ENCODE results near the gene ANKRD22.
A peak's percentile ranks its signal among the peaks of the same experiment; 100 is the strongest.
"Not testable (repeated sequence)": the region's sequence is repeated elsewhere in the genome, so short reads cannot be mapped to it uniquely, and the experiment has no call there.

The ANKRD22 gene

DNA sequence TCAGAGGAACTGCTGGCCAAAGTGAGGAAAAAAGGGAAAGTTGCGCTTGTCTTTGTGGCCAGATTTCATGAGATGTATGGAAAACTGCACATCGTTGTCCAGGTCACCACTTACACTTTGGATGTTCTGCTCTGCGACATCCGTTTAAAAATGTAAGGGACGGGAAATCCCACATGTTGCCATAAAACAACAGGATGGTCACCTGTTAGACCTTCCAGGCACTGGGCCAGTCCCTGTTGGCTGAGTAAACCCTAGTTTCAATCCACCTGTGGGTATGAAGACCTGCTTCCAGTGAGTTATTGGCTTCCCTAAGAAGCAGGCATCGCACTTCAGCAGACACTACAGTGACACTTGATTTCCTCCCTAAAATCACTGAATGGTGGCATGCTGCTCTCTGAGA, 25.7 kb upstream of the ANKRD22 start:
- DNase-seq: no peak

DNA sequence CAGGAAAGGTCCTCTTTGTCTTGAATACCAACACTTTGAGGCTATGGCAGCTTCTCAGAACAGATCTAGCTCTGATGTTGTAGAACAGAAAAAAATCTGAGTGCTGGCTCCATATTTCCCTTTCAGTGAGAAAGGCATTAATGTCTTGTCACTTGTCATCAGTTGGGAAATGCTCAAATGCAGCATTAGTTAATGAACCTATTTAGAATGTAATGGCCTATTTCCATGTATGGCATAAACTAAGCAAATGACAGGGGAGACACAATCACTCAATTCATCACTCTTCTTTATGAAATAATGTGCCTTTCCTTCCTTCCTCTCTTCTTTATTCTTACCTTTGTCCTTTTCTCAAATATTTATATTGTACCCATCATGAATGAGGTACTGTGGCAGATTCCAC, 23.4 kb upstream of the ANKRD22 start:
- DNase-seq: no peak

DNA sequence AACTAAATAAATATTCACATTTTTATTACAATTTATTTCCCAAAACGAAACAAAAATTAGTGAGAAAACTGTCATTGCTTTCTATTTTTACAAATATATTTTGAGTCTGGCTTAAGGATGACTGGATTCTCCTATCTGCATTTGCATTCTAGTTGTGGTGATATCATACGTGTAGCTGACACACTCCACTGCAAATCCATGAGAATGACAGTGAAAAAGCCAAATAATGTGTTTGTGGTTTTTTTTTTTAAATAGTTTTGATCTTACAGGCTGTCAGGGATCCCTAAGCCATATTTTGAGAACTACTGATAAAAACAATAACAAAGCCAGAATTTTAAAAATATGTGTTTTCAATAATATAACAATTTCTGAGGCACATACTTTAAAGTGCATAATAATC, 22.6 kb upstream of the ANKRD22 start:
- DNase-seq: peak; percentile 68

- no peak for DNase-seq
Observed at GRCh38 chr10:88873757-88874156, 22.1 kb upstream of the ANKRD22 start.

GRCh38 chr10:88870089-88870488, 18.4 kb upstream of the ANKRD22 start:
- no peak for DNase-seq

DNA sequence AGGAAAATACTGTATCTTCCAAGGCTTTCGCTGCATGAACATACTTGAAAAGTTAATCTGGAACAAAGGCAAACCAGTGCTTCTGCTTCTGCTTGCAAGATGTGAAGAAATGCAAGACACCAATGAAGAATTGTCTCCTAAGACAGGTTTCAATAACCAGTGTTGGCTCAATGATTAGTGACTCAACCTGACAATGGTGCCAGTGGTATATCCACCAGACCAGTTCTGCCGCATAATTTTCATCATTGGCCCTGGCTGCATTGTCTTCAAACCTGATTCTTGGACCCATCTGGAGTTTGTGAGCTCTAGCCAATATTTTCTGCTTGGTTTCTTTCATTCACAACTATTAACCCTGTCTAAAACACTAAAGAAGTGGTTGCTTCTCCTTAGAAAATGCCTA, 14.8 kb upstream of the ANKRD22 start:
- DNase-seq: no peak

DNA sequence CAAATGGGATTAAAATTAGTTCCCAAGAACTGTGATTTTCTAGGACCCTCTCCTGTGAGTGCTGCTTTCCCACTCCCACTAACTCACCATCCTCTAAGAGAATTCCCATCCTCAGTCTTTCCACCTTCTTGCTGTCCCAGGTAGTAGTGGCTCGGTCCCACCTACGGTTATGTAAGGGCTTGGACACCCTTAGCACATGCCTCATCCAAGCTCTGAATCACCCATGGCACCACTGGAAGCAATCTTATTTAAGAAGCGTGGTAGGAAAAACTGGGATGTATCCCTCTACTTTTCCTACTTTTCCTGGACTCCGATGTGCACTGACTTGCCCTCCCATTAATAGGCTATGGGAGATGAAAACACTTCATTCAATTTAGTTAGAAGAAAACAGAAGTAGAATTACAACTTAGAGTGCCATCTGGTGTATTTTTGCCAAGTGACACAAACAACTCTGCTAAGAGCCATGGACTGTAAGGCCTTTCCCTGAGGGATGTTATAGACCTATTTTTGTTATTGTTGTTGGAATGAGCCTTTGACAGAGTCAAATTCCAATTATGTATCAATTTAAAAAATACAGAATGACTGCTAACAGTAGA, 13.7 kb upstream of the ANKRD22 start:
- no peak for DNase-seq

GRCh38 chr10:88861036-88861435, 9.4 kb upstream of the ANKRD22 start:
- DNase-seq: no peak

DNA sequence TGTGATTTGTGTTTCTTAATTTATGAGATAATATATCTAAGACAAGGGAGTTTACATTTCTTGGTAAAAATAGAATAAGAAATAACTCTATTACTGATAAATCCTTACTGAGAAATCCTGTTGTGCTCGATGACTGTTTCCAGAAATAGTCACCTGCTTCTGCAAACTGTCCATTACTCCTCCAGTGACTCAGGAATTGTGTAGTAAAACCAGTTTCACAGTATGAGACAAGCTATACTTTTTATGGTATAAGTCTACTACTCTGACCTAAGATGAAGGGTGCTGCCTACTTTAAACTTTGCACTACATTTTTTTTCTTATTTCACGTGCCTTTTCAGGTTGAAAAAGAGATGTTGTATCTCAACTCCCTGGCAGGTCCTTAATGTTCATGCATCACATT, 6.8 kb upstream of the ANKRD22 start:
- no peak for DNase-seq

- DNase-seq: no peak
Observed at GRCh38 chr10:88857831-88858230, 6.2 kb upstream of the ANKRD22 start.

- DNase-seq: no peak
Observed at GRCh38 chr10:88854684-88855083, 3.0 kb upstream of the ANKRD22 start.

GRCh38 chr10:88853155-88853881, 1.7 kb upstream of the ANKRD22 start:
- no peak for DNase-seq

GRCh38 chr10:88852327-88852726, 683 bp upstream of the ANKRD22 start:
- no peak for DNase-seq

DNA sequence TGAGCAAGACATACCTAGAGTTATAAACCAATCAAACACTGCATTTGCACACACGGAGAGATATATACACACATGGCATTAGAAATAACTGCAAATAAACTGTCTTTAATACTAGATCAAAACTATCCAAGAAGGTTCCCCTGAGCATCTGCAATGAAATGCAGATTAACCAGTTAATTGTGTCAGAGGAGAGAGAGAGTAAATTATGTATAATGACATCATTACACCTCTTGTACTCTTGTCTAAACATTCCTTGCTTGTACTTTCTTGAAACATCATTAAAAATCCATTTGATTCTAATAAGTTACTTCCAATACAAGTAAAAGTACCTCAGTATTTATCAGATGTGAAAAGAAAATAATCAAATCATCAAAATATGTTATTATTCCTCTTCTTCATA, 932 bp downstream of the ANKRD22 start:
- no peak for DNase-seq

DNA sequence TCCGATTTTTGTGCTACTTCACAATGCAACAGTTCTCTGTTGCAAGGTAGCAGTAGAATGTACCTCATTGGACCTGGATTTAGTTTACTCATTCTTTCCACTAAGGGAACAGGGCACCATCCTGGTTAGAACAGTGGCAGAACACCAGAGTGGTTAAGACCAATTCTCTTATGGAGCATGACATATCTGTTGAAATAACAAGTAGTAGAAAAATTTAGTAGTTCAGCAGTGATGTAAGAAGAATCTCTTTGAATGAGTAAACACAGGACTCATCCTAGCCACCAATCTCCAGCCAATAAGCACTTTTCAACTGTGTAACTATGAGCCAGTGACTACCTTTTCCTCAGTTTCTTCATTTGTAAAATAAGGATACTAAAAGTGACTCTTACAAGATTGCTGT, 2.4 kb downstream of the ANKRD22 start:
- peak; percentile 30 for DNase-seq

- peak; percentile 80 for DNase-seq
Observed at GRCh38 chr10:88848499-88848898, 3.1 kb downstream of the ANKRD22 start.

DNA sequence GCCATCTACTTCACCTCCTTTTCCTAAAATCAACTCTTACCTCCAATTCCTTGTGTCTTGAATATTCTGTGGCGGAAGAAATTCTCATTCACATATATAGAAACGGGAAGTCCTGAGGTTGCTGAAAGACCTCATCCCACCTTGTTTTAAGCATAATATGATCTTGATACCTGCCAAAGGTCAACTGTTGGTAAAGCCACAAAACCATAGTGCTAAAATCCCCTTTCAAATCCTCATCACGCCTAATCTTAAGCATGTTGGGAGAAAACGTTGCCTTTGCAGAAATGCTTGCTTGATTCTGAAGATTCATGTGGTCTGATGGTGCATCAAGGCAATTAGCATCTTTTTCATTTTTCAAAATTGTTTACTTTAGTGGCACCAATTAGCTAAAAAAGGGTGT, 8.5 kb downstream of the ANKRD22 start:
- no peak for DNase-seq

DNA sequence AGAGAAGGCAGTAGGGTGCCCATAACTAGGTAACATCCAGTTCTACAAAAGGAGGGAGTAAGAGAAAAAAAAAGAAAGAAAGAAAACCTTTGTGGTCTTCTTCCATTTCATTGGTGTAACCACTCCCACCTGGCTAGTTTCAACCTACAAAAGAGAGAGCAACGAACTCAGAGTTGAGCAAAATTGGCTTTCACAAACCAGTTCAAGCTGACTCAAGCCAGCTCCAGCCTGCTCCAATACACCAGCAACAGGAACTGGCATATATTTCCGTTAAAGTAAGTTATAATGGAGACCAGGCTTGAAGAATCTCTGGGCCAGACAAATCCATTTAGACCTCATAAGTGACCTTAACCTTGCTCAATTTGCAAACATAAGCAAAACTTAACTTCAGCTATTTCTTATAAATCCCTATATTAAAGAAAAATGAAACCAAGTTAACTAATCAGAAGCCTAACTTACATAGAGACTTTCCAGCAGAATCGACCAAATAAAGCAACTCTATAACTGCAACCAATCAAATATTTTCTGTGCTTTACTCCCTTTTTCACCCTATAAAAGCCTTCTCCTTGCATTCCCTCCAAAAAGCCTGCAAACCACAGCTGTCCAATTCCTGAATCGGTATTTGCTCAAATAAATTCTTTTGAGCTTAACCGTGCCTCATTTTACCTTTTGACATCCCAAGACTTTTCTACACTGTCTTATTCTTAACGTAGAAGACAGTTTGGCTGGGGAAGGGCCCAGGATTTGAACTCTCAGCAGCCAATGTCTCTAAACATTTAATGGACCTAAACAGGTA, 10.1 kb downstream of the ANKRD22 start:
- no peak for DNase-seq

GRCh38 chr10:88840881-88841280, 10.8 kb downstream of the ANKRD22 start:
- no peak for DNase-seq

DNA sequence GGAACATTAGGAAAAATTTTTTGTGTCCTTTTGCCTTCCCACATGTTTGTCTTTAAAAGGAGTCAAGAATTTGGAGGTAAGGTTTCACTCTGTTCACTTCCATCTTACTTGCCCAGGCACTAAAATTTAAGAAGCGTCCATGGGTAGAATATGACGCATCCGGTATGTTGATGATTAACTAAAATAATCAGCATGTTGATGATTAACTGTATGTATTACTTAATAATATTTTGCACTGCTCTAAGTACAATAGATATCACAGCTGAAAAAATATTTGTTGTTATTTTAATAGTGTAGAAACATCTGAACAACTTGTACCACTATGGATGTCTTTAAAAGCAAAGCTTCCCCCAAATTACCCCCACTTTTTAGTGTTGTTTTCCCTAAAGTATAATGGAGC, 11.5 kb downstream of the ANKRD22 start:
- DNase-seq: no peak

DNA sequence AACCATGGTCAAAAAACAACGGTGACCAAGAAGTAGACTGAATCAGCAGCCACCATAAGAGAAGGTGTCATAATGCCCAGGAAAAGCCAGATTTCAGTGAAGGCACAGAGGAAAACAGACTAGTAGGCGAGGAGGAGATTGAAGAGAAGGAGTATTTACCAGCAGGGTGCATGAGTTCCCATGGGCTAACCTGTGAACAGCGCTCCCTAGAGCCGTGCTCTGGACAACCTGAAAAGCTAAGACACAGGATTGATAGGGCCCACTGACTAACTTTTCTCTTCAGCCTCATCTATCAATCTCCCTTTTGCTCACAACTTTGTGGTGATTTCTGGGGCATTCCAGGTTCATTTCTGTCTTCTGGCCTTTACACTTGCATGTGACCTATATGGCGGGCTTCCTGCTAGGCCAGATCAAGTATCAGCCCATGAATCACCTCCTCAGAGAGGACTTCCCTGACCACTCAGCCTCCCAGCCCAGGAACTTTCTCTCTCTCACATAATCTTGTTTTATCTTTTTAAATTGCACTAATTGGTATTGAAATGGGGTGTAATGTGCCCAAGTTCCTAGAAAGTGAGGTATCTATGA, 12.8 kb downstream of the ANKRD22 start:
- DNase-seq: no peak

GRCh38 chr10:88837632-88838031, 14.0 kb downstream of the ANKRD22 start:
- DNase-seq: not testable (repeated sequence)

- DNase-seq: no peak
Observed at GRCh38 chr10:88835910-88836221, 15.8 kb downstream of the ANKRD22 start.
